ENCODE data around the gene RNF20.

GRCh38 chr9:101513351-101513750 is 20.3 kb upstream of the RNF20 start:
- TF ChIP-seq POLR2AphosphoS5 (IDR thresholded peaks at IDR 0.05) (no peak), POLR2A (IDR thresholded peaks at IDR 0.05) (no peak)
